Gastrocnemius medialis (tissue), 4 donors: Measurements from ENCODE around the gene MYLK.

Source experiments
- CTCF ChIP-seq, 5 experiments: fragments of 450-650 bp in 3 of 5; fragments of 200-600 bp in 2 of 5; sonication (generic) in 2 of 5; IDR thresholded peaks in 4 of 5; conservative IDR thresholded peaks in 1 of 5; 1 replicate in 4 of 5; 2 replicates in 1 of 5; pipeline ENCODE4 v1.5.1; 2016 to 2019; ENCODE audit warnings: antibody characterized with exemption in 5 of 5, mild to moderate bottlenecking in 3 of 5, moderate library complexity in 3 of 5
- POLR2A ChIP-seq, 2 donors: fragments of 450-650 bp; IDR thresholded peaks; one replicate each; pipeline ENCODE4 v1.6.1; 2017; ENCODE audit warnings: antibody characterized with exemption in 2 of 2, mild to moderate bottlenecking in 2 of 2, moderate library complexity in 2 of 2

GRCh38 chr3:123688241-123688747 is 195.8 kb downstream of the MYLK start:
- TF ChIP-seq CTCF (IDR thresholded peaks at IDR 0.05 in 4 of 5, conservative IDR thresholded peaks at IDR 0.05 in 1 of 5), result no peak
- TF ChIP-seq POLR2A (IDR thresholded peaks at IDR 0.05), result no peak
